Activated CD4-positive, alpha-beta T cell treated with anti-CD3 and anti-CD28 coated beads, Interleukin-2, amount 10 ng/mL, durations not matched to agents 24 days and 14 days (primary cell): ENCODE measurements around the gene ST6GALNAC6. TPM values are rescaled to one million over a fixed set of nuclear protein-coding genes. Genes with fewer than 3 reads are reported as not detected.

Source experiments
- DNase-seq: peaks from one replicate; pipeline ENCODE4 v3.0.0; 2022
- H3K27ac Mint-ChIP-seq: one replicate; pipeline ENCODE4 v1.8.0; 2022; ENCODE audit warnings: mild to moderate bottlenecking, mixed read lengths
- H3K27me3 Mint-ChIP-seq: one replicate; pipeline ENCODE4 v1.8.0; 2022; ENCODE audit warnings: mixed read lengths
- H3K36me3 Mint-ChIP-seq: one replicate; pipeline ENCODE4 v1.8.0; 2022; ENCODE audit warnings: low read depth, mild to moderate bottlenecking, mixed read lengths
- H3K4me1 Mint-ChIP-seq: one replicate; pipeline ENCODE4 v1.8.0; 2021; ENCODE audit warnings: mixed read lengths
- H3K4me3 Mint-ChIP-seq: one replicate; pipeline ENCODE4 v1.8.0; 2022; ENCODE audit warnings: mild to moderate bottlenecking, moderate library complexity, mixed read lengths
- H3K9me3 Mint-ChIP-seq: one replicate; pipeline ENCODE4 v1.8.0; 2021; ENCODE audit warnings: mixed read lengths
- intact Hi-C: fragments of 100-400 bp; cut with micrococcal nuclease; formaldehyde crosslinking; loops from one replicate; pipeline ENCODE4 v1.15.1; 2023
- total RNA-seq: library from RNA; stranded (reverse); gene quantifications from 2 replicates; pipeline ENCODE4 v1.2.3, GENCODE V29; 2022

ST6GALNAC6 gene
- total RNA-seq, 1 donor from 2014 or later, result 53.3 TPM

- Mint-ChIP-seq H3K27ac (peak overlapping the region; percentile 99), H3K4me1 (peaks cover 47% of the 10 kb centered on the region), H3K36me3 (peaks cover 7% of the 10 kb centered on the region), H3K27me3 (no peaks in the 10 kb centered on the region), H3K4me3 (peak overlapping the region; percentile 88), H3K9me3 (no peaks in the 10 kb centered on the region)
- no peak for DNase-seq
- intact Hi-C loops, result loop anchor here (1.0 to 2.0 kb wide), 2 partner anchors 13 to 122 kb away; partner anchors contain the start of gene ST6GALNAC4
Measured at GRCh38 chr9:127904561-127905003, 5.2 kb upstream of the ST6GALNAC6 start.

GRCh38 chr9:127903557-127904475 lies 4.4 kb upstream of the ST6GALNAC6 start:
- peaks cover 7% of the 10 kb centered on the region for H3K36me3 Mint-ChIP-seq
- no peaks in the 10 kb centered on the region for H3K27me3 Mint-ChIP-seq
- H3K27ac Mint-ChIP-seq, result peak overlapping the region; percentile 99
- intact Hi-C loops, result loop anchor here (2.0 kb wide), 1 partner anchor 121 kb away; no protein-coding TSS in a partner anchor
- DNase-seq, result peak; percentile 96
- peaks cover 47% of the 10 kb centered on the region for H3K4me1 Mint-ChIP-seq
- no peaks in the 10 kb centered on the region for H3K9me3 Mint-ChIP-seq
- H3K4me3 Mint-ChIP-seq, result peak overlapping the region; percentile 88

GRCh38 chr9:127898433-127899127 lies 823 bp downstream of the ST6GALNAC6 start:
- H3K27ac Mint-ChIP-seq, result peak overlapping the region; percentile 83
- peaks cover 46% of the 10 kb centered on the region for H3K36me3 Mint-ChIP-seq

GRCh38 chr9:127897193-127897692 lies 2.2 kb downstream of the ST6GALNAC6 start:
- intact Hi-C loops, result no loop called here
- H3K36me3 Mint-ChIP-seq, result peaks cover 59% of the 10 kb centered on the region

More at GRCh38 chr9:127898433-127899127, 823 bp downstream of the ST6GALNAC6 start:
- intact Hi-C loops, result loop anchor here (1.0 kb wide), 1 partner anchor 19 kb away; the partner anchor contains the start of gene ST6GALNAC4
- Mint-ChIP-seq H3K4me1 (peaks cover 25% of the 10 kb centered on the region), H3K4me3 (peak overlapping the region; percentile 85), H3K9me3 (peaks cover 7% of the 10 kb centered on the region), H3K27me3 (no peaks in the 10 kb centered on the region)
- DNase-seq, result peak; percentile 70

GRCh38 chr9:127896395-127897192 lies 2.8 kb downstream of the ST6GALNAC6 start:
- peaks cover 61% of the 10 kb centered on the region for H3K36me3 Mint-ChIP-seq
- H3K4me3 Mint-ChIP-seq, result no peak overlapping the region
- H3K9me3 Mint-ChIP-seq, result peaks cover 7% of the 10 kb centered on the region
- intact Hi-C loops, result no loop called here
- no peaks in the 10 kb centered on the region for H3K27me3 Mint-ChIP-seq
- H3K4me1 Mint-ChIP-seq, result peaks cover 22% of the 10 kb centered on the region
- DNase-seq, result no peak
- H3K27ac Mint-ChIP-seq, result no peak overlapping the region

More at GRCh38 chr9:127897193-127897692, 2.2 kb downstream of the ST6GALNAC6 start:
- H3K27ac Mint-ChIP-seq, result no peak overlapping the region
- peaks cover 7% of the 10 kb centered on the region for H3K9me3 Mint-ChIP-seq
- DNase-seq, result no peak
- H3K4me3 Mint-ChIP-seq, result peak overlapping the region; percentile 58
- H3K4me1 Mint-ChIP-seq, result peaks cover 25% of the 10 kb centered on the region
- no peaks in the 10 kb centered on the region for H3K27me3 Mint-ChIP-seq

- intact Hi-C loops, result no loop called here
- Mint-ChIP-seq H3K4me1 (peaks cover 20% of the 10 kb centered on the region), H3K27ac (no peak overlapping the region), H3K9me3 (peaks cover 7% of the 10 kb centered on the region), H3K4me3 (no peak overlapping the region), H3K36me3 (peaks cover 69% of the 10 kb centered on the region), H3K27me3 (no peaks in the 10 kb centered on the region)
- DNase-seq, result no peak
Measured at GRCh38 chr9:127895811-127896210, 3.6 kb downstream of the ST6GALNAC6 start.

GRCh38 chr9:127893392-127893791 lies 6.0 kb downstream of the ST6GALNAC6 start:
- peaks cover 12% of the 10 kb centered on the region for H3K4me1 Mint-ChIP-seq
- peaks cover 73% of the 10 kb centered on the region for H3K36me3 Mint-ChIP-seq
- intact Hi-C loops, result no loop called here
- no peak overlapping the region for H3K27ac Mint-ChIP-seq
- H3K27me3 Mint-ChIP-seq, result no peaks in the 10 kb centered on the region
- no peak for DNase-seq
- H3K4me3 Mint-ChIP-seq, result no peak overlapping the region
- peaks cover 7% of the 10 kb centered on the region for H3K9me3 Mint-ChIP-seq

GRCh38 chr9:127892831-127893230 lies 6.6 kb downstream of the ST6GALNAC6 start:
- H3K4me1 Mint-ChIP-seq, result peaks cover 10% of the 10 kb centered on the region
- peaks cover 75% of the 10 kb centered on the region for H3K36me3 Mint-ChIP-seq
- no peak for DNase-seq
- H3K27ac Mint-ChIP-seq, result peak overlapping the region; percentile 20
- peaks cover 7% of the 10 kb centered on the region for H3K9me3 Mint-ChIP-seq
- intact Hi-C loops, result no loop called here
- H3K4me3 Mint-ChIP-seq, result no peak overlapping the region
- no peaks in the 10 kb centered on the region for H3K27me3 Mint-ChIP-seq

- Mint-ChIP-seq H3K27me3 (no peaks in the 10 kb centered on the region), H3K9me3 (peaks cover 7% of the 10 kb centered on the region), H3K4me1 (peaks cover 5% of the 10 kb centered on the region), H3K4me3 (no peak overlapping the region), H3K36me3 (peaks cover 65% of the 10 kb centered on the region), H3K27ac (no peak overlapping the region)
- DNase-seq, result no peak
- intact Hi-C loops, result no loop called here
Measured at GRCh38 chr9:127890053-127890452, 9.3 kb downstream of the ST6GALNAC6 start.

GRCh38 chr9:127887792-127888191 lies 11.6 kb downstream of the ST6GALNAC6 start:
- peaks cover 56% of the 10 kb centered on the region for H3K36me3 Mint-ChIP-seq
- DNase-seq, result no peak
- intact Hi-C loops, result no loop called here
- peaks cover 12% of the 10 kb centered on the region for H3K4me1 Mint-ChIP-seq
- no peaks in the 10 kb centered on the region for H3K9me3 Mint-ChIP-seq
- H3K27ac Mint-ChIP-seq, result no peak overlapping the region
- H3K4me3 Mint-ChIP-seq, result no peak overlapping the region
- no peaks in the 10 kb centered on the region for H3K27me3 Mint-ChIP-seq

- Mint-ChIP-seq H3K9me3 (no peaks in the 10 kb centered on the region), H3K27ac (no peak overlapping the region), H3K36me3 (peaks cover 52% of the 10 kb centered on the region), H3K4me1 (peaks cover 11% of the 10 kb centered on the region), H3K4me3 (no peak overlapping the region), H3K27me3 (no peaks in the 10 kb centered on the region)
- intact Hi-C loops, result no loop called here
- no peak for DNase-seq
Measured at GRCh38 chr9:127886401-127886972, 12.9 kb downstream of the ST6GALNAC6 start.

- no peak overlapping the region for H3K27ac Mint-ChIP-seq
- intact Hi-C loops, result no loop called here
- peaks cover 47% of the 10 kb centered on the region for H3K36me3 Mint-ChIP-seq
Measured at GRCh38 chr9:127885508-127886281, 13.7 kb downstream of the ST6GALNAC6 start.

More at GRCh38 chr9:127885508-127886281, 13.7 kb downstream of the ST6GALNAC6 start:
- Mint-ChIP-seq H3K4me1 (peaks cover 11% of the 10 kb centered on the region), H3K4me3 (no peak overlapping the region), H3K9me3 (no peaks in the 10 kb centered on the region), H3K27me3 (no peaks in the 10 kb centered on the region)
- no peak for DNase-seq
